Uterus (tissue), 4 donors: Measurements from ENCODE around the gene ZBTB42. TPM values are rescaled to one million over a fixed set of nuclear protein-coding genes. Genes with fewer than 3 reads are reported as not detected.
A peak's percentile ranks its signal among the peaks of the same experiment; 100 is the strongest.

Experiments used
- DNase-seq, 2 donors: peaks; one replicate each; pipeline ENCODE4 v3.0.0-alpha.2; 2019 to 2020
- H3K27ac ChIP-seq, 2 donors: fragments of 200-600 bp; sonication (generic); 1 replicate in 1 of 2; 2 replicates in 1 of 2; pipeline ENCODE4 v1.5.1; 2016 to 2018
- H3K27me3 ChIP-seq, 2 donors: fragments of 200-600 bp; sonication (generic); one replicate each; pipeline ENCODE4 v1.5.1; 2018 to 2019; ENCODE audit warnings: control low read depth in 1 of 2
- H3K36me3 ChIP-seq, 2 donors: fragments of 200-600 bp; sonication (generic); one replicate each; pipeline ENCODE4 v1.5.1; 2019; ENCODE audit warnings: control low read depth in 1 of 2
- H3K4me1 ChIP-seq, 2 donors: fragments of 200-600 bp; sonication (generic); one replicate each; pipeline ENCODE4 v1.5.1; 2018 to 2019; ENCODE audit warnings: control low read depth in 1 of 2
- H3K4me3 ChIP-seq, 2 donors: fragments of 200-600 bp; sonication (generic); 1 replicate in 1 of 2; 2 replicates in 1 of 2; pipeline ENCODE4 v1.5.1; 2018 to 2019; ENCODE audit warnings: mild to moderate bottlenecking in 1 of 2
- H3K9me3 ChIP-seq, 2 donors: fragments of 200-600 bp; sonication (generic); one replicate each; pipeline ENCODE4 v1.5.1; 2019; ENCODE audit warnings: control low read depth in 1 of 2
- POLR2A ChIP-seq, 2 donors: fragments of 450-650 bp; IDR thresholded peaks; one replicate each; pipeline ENCODE4 v1.6.1; 2016; ENCODE audit warnings: antibody characterized with exemption in 2 of 2, mild to moderate bottlenecking in 1 of 2, moderate library complexity in 1 of 2
- intact Hi-C: fragments of 100-400 bp; cut with DNase I; formaldehyde crosslinking; loops from one replicate; pipeline ENCODE4 v1.15.1; 2023; ENCODE audit warnings: low total_unique reads
- total RNA-seq, 4 donors: library from RNA; depleted of rRNA in 3 of 4; stranded (reverse); fragments of >200 nt in 3 of 4; gene quantifications; one replicate each; pipeline versions ENCODE4 v1.1.0 to v1.2.4, GENCODE V29; 2014 to 2023
- TF ChIP-seq, protein P1 (sequence below), 4 experiments: fragments of 200-600 bp in 2 of 4; fragments of 450-650 bp in 2 of 4; sonication (generic) in 2 of 4; IDR thresholded peaks; one replicate each; pipeline ENCODE4 v1.5.1; 2016 to 2019; ENCODE audit warnings: antibody characterized with exemption in 4 of 4, mild to moderate bottlenecking in 2 of 4, moderate library complexity in 1 of 4
- donor health status: DM: yes; HTN: yes; CAD: no.

ZBTB42 gene
- total RNA-seq, 4 donors from 2014 or later = under 0.01 to 8.4 (median 3.9) TPM

DNA sequence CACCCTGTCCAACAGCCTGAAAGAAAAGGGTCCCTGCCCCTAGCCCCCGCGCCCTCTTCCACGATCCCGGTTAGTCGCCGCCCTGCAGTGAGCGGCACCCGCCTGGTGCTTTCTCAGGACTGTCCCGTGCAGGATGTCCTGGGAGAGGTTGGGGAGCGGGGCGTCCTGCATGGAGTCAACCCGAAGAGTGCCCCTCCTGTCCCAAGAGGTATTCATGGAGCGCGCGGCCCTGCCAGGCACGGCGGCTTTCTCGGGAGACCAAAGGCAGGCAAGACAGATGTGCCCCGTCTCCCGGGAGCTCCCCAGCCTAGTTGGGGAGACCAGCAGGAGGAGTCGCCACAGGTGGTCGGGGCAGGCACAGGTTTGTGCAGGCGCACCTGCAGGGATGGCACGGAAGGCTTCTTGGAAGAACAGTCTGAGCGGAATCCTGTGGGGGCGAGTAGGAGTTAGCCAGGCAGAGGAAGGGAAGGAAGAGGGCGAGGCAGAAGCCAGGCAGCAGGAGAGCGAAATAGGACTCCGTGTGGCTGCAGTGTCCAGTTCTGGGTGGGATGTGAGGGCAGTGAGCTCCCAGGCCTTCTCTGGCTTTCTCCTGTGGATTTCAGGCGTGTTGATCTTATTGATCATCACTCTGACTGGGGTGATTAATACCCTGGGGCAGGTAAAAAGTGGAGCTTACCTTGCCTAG is 47.2 kb upstream of the ZBTB42 start:
- Histone ChIP-seq H3K9me3 (no peaks in the 10 kb centered on the region), H3K27ac (peak overlapping the region; percentile 79 to 86), H3K27me3 (no peaks in the 10 kb centered on the region), H3K36me3 (no peaks in the 10 kb centered on the region), H3K4me3 (peak overlapping the region; percentile 84 to 96), H3K4me1 (peaks cover 9% of the 10 kb centered on the region in 2 donors)
- DNase-seq = no peak
- intact Hi-C loops = no loop called here
- no peak for TF ChIP-seq POLR2A (IDR thresholded peaks at IDR 0.05)
- TF ChIP-seq, protein P1, sequence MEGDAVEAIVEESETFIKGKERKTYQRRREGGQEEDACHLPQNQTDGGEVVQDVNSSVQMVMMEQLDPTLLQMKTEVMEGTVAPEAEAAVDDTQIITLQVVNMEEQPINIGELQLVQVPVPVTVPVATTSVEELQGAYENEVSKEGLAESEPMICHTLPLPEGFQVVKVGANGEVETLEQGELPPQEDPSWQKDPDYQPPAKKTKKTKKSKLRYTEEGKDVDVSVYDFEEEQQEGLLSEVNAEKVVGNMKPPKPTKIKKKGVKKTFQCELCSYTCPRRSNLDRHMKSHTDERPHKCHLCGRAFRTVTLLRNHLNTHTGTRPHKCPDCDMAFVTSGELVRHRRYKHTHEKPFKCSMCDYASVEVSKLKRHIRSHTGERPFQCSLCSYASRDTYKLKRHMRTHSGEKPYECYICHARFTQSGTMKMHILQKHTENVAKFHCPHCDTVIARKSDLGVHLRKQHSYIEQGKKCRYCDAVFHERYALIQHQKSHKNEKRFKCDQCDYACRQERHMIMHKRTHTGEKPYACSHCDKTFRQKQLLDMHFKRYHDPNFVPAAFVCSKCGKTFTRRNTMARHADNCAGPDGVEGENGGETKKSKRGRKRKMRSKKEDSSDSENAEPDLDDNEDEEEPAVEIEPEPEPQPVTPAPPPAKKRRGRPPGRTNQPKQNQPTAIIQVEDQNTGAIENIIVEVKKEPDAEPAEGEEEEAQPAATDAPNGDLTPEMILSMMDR (IDR thresholded peaks at IDR 0.05) = no peak

DNA sequence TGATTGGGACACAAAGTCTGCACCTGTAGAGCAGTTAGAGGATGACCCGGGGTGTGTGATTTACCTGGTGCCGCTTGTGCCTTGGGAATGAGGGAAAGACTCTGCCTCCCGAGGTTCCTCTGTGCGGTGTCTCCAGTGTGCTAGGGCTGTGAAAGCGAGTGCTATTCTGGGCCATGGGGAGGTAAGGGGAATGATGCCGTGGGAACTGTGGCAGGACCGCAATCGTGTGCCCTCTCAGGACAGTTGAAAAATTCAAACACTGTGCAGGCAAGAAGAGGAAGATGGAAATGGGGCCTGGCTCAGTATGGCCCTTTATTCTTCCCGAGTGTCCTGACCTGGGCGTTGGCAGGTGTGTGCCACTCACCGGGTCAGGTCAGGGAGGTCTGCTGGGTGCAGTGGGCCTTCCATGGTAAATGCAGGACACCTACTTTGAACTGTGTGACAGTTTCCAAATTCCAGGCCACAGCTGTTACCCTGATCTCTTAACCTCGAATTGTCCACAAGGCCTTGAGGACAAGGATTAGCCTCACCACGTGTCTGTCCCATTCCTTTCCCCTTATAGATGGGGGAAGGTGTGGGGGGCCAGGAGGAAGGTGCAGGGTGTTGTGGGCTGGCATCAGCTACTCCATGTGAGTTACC is 46.6 kb upstream of the ZBTB42 start:
- Histone ChIP-seq H3K4me1 (peaks cover 9% of the 10 kb centered on the region in 2 donors), H3K27me3 (no peaks in the 10 kb centered on the region), H3K4me3 (peak overlapping the region; percentile 84 to 96), H3K9me3 (no peaks in the 10 kb centered on the region), H3K27ac (no peak overlapping the region), H3K36me3 (no peaks in the 10 kb centered on the region)
- DNase-seq = no peak
- TF ChIP-seq, protein P1 (IDR thresholded peaks at IDR 0.05) = no peak
- TF ChIP-seq POLR2A (IDR thresholded peaks at IDR 0.05) = no peak
- intact Hi-C loops = no loop called here

DNA sequence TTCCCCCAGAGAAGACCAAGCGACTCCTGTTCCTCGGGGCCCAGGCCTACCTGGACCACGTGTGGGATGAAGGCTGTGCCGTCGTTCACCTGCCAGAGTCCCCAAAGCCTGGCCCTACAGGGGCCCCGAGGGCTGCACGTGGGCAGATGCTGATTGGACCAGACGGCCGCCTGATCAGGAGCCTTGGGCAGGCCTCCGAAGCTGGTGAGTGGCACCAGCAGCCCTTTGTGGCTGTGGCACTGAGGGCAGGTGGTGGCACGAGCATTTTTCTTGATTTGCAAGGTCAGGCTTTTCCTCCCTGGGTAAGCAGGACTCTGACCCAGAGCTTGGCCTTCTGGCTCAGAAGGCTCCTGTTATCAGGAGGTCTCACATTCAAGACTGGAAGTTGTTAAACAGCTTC is 45.3 kb upstream of the ZBTB42 start:
- Histone ChIP-seq H3K27ac (no peak overlapping the region), H3K4me3 (no peak overlapping the region), H3K9me3 (no peaks in the 10 kb centered on the region), H3K27me3 (no peaks in the 10 kb centered on the region), H3K4me1 (peaks cover 9% of the 10 kb centered on the region in 2 donors), H3K36me3 (no peaks in the 10 kb centered on the region)
- TF ChIP-seq POLR2A (IDR thresholded peaks at IDR 0.05) = no peak
- TF ChIP-seq, protein P1 (IDR thresholded peaks at IDR 0.05) = no peak
- intact Hi-C loops = no loop called here
- DNase-seq = no peak

DNA sequence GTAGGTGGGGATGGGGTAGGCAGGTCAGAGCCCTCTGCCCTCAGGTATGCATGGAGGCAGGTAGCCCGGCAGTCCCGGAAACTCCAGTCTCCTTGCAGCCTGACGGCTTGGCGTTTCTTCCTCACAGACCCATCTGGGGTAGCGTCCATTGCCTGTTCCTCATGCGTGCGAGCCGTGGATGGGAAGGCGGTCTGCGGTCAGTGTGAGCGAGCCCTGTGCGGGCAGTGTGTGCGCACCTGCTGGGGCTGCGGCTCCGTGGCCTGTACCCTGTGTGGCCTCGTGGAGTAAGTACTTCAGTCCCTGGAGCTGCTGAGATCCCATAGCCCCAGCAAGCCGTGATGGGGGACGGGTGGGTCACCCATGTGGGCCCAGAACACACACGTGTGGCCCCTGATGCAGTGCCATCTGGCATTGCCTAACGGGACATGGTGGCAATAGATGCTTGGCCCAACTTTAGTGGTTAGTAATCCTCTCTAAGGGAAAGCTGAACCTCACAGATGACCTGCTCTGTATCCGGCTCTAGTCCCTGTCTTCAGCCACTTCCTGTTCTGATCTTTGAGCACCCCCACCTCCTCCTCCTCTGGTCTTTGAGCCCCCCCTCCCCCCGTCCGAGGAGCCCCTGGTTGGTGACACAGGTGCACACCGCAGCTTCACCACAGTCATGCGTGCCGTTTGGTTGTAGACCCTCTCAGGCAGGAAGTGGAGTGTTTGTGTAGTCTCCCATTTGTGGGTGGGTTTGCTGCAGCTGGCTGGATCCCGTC is 44.2 kb upstream of the ZBTB42 start:
- TF ChIP-seq, protein P1 (IDR thresholded peaks at IDR 0.05) = no peak
- no peak for TF ChIP-seq POLR2A (IDR thresholded peaks at IDR 0.05)
- Histone ChIP-seq H3K4me3 (no peak overlapping the region), H3K27ac (no peak overlapping the region), H3K4me1 (peaks cover 7 to 9% of the 10 kb centered on the region in 2 donors), H3K36me3 (no peaks in the 10 kb centered on the region), H3K9me3 (no peaks in the 10 kb centered on the region), H3K27me3 (no peaks in the 10 kb centered on the region)
- intact Hi-C loops = no loop called here
- DNase-seq = no peak

DNA sequence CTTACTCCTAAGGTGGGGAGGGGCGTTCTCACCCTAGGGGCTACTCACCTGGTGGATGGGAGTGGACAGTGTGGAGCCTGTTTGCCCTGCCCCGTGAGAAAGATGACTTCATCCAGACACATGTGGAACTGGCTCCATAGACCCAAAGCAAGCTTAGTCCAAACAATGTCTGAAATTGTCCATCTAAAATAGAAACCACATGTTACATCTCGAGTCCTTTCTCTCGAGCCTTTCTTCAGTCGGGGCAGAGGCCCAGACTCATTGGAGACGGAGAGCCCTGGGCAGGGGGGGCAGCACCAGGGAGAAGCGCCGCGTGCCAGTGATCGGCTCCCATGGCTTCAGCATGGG is 43.7 kb upstream of the ZBTB42 start:
- DNase-seq = no peak
- H3K4me1 ChIP-seq = peaks cover 1 to 9% of the 10 kb centered on the region in 2 donors
- H3K36me3 ChIP-seq = no peaks in the 10 kb centered on the region
- no peaks in the 10 kb centered on the region for H3K9me3 ChIP-seq
- H3K27ac ChIP-seq = no peak overlapping the region
- H3K27me3 ChIP-seq = no peaks in the 10 kb centered on the region
- TF ChIP-seq POLR2A (IDR thresholded peaks at IDR 0.05) = no peak
- TF ChIP-seq, protein P1 (IDR thresholded peaks at IDR 0.05) = no peak
- no peak overlapping the region for H3K4me3 ChIP-seq
- intact Hi-C loops = no loop called here
